Activated CD8-positive, alpha-beta T cell treated with anti-CD3 and anti-CD28 coated beads for 36 hours (primary cell): ENCODE measurements around the gene MAP3K2. TPM values are rescaled to one million over a fixed set of nuclear protein-coding genes. Genes with fewer than 3 reads are reported as not detected.

Source experiments
- ATAC-seq: fragments of 200-7000 bp; cut with Tn5 transposase; one replicate; pipeline ENCODE4 v1.10.0; 2021; ENCODE audit warnings: mild to moderate bottlenecking, moderate library complexity
- CTCF ChIA-PET: fragments of 350-600 bp; sonication (Branson Sonifier 250); formaldehyde crosslinking; loops from one replicate; lab custom pipeline; 2021; ENCODE audit warnings: antibody characterized with exemption; lab: Charles Lee
- POLR2A ChIA-PET: fragments of 350-600 bp; sonication (Branson Sonifier 250); formaldehyde crosslinking; loops from one replicate; lab custom pipeline; 2021; ENCODE audit warnings: antibody characterized with exemption; lab: Charles Lee
- DNase-seq: peaks from one replicate; pipeline ENCODE4 v3.0.0-alpha.2; 2020
- H3K27ac Mint-ChIP-seq: one replicate; pipeline ENCODE4 v1.8.0; 2021; ENCODE audit warnings: mild to moderate bottlenecking, mixed read lengths
- H3K27me3 Mint-ChIP-seq: one replicate; pipeline ENCODE4 v1.8.0; 2021; ENCODE audit warnings: mixed read lengths
- H3K36me3 Mint-ChIP-seq: one replicate; pipeline ENCODE4 v1.8.0; 2021; ENCODE audit warnings: low read depth, mixed read lengths
- H3K4me1 Mint-ChIP-seq: one replicate; pipeline ENCODE4 v1.8.0; 2021; ENCODE audit warnings: low read depth, mixed read lengths
- H3K4me3 Mint-ChIP-seq: one replicate; pipeline ENCODE4 v1.8.0; 2021; ENCODE audit warnings: mild to moderate bottlenecking, moderate library complexity, mixed read lengths
- H3K9me3 Mint-ChIP-seq: one replicate; pipeline ENCODE4 v1.8.0; 2021; ENCODE audit warnings: mixed read lengths
- CTCF ChIP-seq: fragments of 200-600 bp; IDR thresholded peaks from one replicate; pipeline ENCODE4 v1.8.0; 2022; ENCODE audit warnings: antibody characterized with exemption, mild to moderate bottlenecking
- intact Hi-C: fragments of 100-400 bp; cut with micrococcal nuclease; formaldehyde crosslinking; loops from one replicate; pipeline ENCODE4 v1.10.0; 2022
- total RNA-seq, 2 experiments: library from RNA; stranded (reverse); gene quantifications; one replicate each; pipeline ENCODE4 v1.2.3, GENCODE V29; 2021

MAP3K2 gene
- total RNA-seq, 2 experiments from 2014 or later = 54.7 to 55.5 TPM

DNA sequence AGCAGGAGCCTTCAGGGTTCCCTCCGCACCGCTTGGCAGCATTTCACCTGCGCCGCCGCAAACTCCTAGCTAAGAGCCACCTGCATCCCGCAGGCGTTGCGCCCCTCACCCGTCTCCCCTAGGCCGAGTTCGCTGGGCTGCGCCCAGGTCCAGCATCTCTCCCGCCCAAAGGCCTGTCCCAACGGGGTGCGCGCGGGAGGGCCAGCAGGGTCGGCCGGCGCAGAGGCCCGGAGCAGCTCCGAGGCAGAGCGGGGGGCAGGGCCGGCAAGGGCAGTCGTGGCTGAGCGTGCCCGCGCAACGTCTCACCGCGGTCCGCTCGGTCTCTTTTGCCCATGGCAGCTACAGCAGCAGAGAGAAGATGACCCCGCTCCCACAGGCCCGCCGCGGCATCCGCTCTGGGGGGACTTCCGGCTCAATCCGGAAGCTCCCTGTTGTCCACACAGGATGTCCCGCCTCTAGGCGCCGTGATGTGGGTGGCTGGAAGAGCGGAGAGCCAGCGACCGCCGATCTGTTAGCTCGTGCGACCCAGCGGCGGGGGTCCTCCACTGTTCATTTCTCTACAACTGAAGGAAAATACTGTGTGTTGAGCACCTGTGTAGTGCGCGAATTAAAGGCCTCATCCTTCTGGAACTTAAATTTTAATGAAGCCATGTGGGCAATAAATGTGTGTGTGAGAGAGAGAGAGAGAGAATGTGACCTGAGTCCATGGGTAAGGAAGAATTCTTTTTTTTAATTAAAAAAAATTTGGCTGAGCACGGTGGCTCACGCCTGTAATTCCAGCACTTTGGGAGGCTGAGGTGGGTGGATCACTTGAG, 93.8 kb downstream of the MAP3K2 start, which contains the start of gene ERCC3:
TSS of gene ERCC3 (minus strand) at position 397 of the 815 bp plus-strand sequence. CDS start at position 334, 63 bp downstream.
- DNase-seq (peak; percentile 93), ATAC-seq (peak; percentile 99)
- intact Hi-C loops = no loop called here
- no peak for TF ChIP-seq CTCF
- H3K4me3 Mint-ChIP-seq = peak within 1 kb of the TSS; percentile 98
- ChIA-PET POLR2A (interaction anchor here (0.6 to 1.4 kb wide), 10 partner anchors 9 to 290 kb away, joined by 3 to 13 read pairs (median 3); no protein-coding TSS in a partner anchor), CTCF (interaction anchor here (0.8 to 2.1 kb wide), 7 partner anchors 15 to 226 kb away, joined by 3 to 9 read pairs (median 5); no protein-coding TSS in a partner anchor)
- no peaks in the 10 kb centered on the region for H3K9me3 Mint-ChIP-seq
- H3K36me3 Mint-ChIP-seq = peaks cover 39% of the 10 kb centered on the region
- peak within 1 kb of the TSS; percentile 97 for H3K27ac Mint-ChIP-seq
- H3K27me3 Mint-ChIP-seq = no peaks in the 10 kb centered on the region
- peaks cover 26% of the 10 kb centered on the region for H3K4me1 Mint-ChIP-seq

GRCh38 chr2:127293386-127293747, 94.4 kb downstream of the MAP3K2 start:
- ATAC-seq (no peak), DNase-seq (peak; percentile 28)
- peaks cover 26% of the 10 kb centered on the region for H3K4me1 Mint-ChIP-seq
- intact Hi-C loops = no loop called here
- H3K9me3 Mint-ChIP-seq = no peaks in the 10 kb centered on the region
- H3K36me3 Mint-ChIP-seq = peaks cover 45% of the 10 kb centered on the region
- peak overlapping the region; percentile 98 for H3K4me3 Mint-ChIP-seq
- H3K27ac Mint-ChIP-seq = peak overlapping the region; percentile 97
- H3K27me3 Mint-ChIP-seq = no peaks in the 10 kb centered on the region
- TF ChIP-seq CTCF = no peak
- CTCF ChIA-PET = interaction anchor here (1.0 to 1.7 kb wide), 5 partner anchors 15 to 186 kb away, joined by 3 to 9 read pairs (median 5); no protein-coding TSS in a partner anchor
- POLR2A ChIA-PET = interaction anchor here (0.6 to 1.5 kb wide), 7 partner anchors 9 to 181 kb away, joined by 3 to 13 read pairs (median 3); no protein-coding TSS in a partner anchor

DNA sequence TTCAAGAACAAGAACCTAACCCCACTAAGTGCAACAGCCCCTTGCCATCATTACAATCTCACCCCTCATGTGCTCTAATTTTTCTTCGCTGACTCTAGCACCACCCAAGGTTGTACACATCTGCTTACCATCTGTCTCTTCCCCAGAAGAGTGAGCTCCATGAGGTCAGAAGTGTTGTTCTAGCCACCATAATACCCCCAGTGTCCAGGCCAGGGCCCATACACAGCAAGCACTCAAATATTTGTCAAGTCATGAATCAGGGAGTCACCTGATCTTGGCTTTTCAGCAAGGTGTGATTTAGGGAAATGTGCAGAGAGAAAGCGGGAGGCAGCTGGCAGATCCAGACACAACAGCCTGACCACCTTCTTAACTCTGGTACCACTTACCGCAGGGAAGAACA, 99.5 kb downstream of the MAP3K2 start:
- H3K36me3 Mint-ChIP-seq = peaks cover 80% of the 10 kb centered on the region
- peaks cover 30% of the 10 kb centered on the region for H3K4me1 Mint-ChIP-seq
- no peak overlapping the region for H3K27ac Mint-ChIP-seq
- H3K9me3 Mint-ChIP-seq = peaks cover 5% of the 10 kb centered on the region
- ATAC-seq (no peak), DNase-seq (no peak)
- H3K4me3 Mint-ChIP-seq = no peak overlapping the region
- no peaks in the 10 kb centered on the region for H3K27me3 Mint-ChIP-seq
- intact Hi-C loops = no loop called here
- TF ChIP-seq CTCF = no peak
- ChIA-PET CTCF (interaction anchor here (0.7 to 1.1 kb wide), 2 partner anchors 191 to 198 kb away, joined by 3 read pairs; no protein-coding TSS in a partner anchor), POLR2A (no interaction called here)

- ChIA-PET POLR2A (interaction anchor here (3.4 kb wide), 1 partner anchor 11 kb away, joined by 13 read pairs; the partner anchor contains the start of gene ERCC3), CTCF (interaction anchor here (1.1 kb wide), 1 partner anchor 28 kb away, joined by 3 read pairs; no protein-coding TSS in a partner anchor)
- Mint-ChIP-seq H3K4me1 (peaks cover 27% of the 10 kb centered on the region), H3K27ac (no peak overlapping the region), H3K9me3 (peaks cover 5% of the 10 kb centered on the region), H3K4me3 (no peak overlapping the region), H3K27me3 (no peaks in the 10 kb centered on the region), H3K36me3 (peaks cover 76% of the 10 kb centered on the region)
- ATAC-seq = no peak
- no peak for DNase-seq
- TF ChIP-seq CTCF = no peak
- intact Hi-C loops = no loop called here
Measured at GRCh38 chr2:127283275-127283674, 104.5 kb downstream of the MAP3K2 start.

- no peak for DNase-seq
- POLR2A ChIA-PET = no interaction called here
- no peak for ATAC-seq
- H3K9me3 Mint-ChIP-seq = peaks cover 5% of the 10 kb centered on the region
- H3K27me3 Mint-ChIP-seq = no peaks in the 10 kb centered on the region
- peaks cover 65% of the 10 kb centered on the region for H3K36me3 Mint-ChIP-seq
- H3K4me3 Mint-ChIP-seq = no peak overlapping the region
- intact Hi-C loops = no loop called here
- H3K27ac Mint-ChIP-seq = no peak overlapping the region
- no peak for TF ChIP-seq CTCF
- CTCF ChIA-PET = interaction anchor here (1.0 to 1.2 kb wide), 2 partner anchors 83 to 199 kb away, joined by 3 read pairs; no protein-coding TSS in a partner anchor
- peaks cover 33% of the 10 kb centered on the region for H3K4me1 Mint-ChIP-seq
Measured at GRCh38 chr2:127280693-127281092, 107.1 kb downstream of the MAP3K2 start.
